SK-N-SH (cell line): ENCODE measurements around the gene MAP3K12. TPM values are rescaled to one million over a fixed set of nuclear protein-coding genes. Genes with fewer than 3 reads are reported as not detected.

Experiments used
- CTCF ChIA-PET: fragments of 300-600, 350-600 bp; formaldehyde crosslinking; extraction: SDS; loops from one replicate; lab custom pipeline; 2021; lab: Yijun Ruan, JAX
- POLR2A ChIA-PET: fragments of 350-600 bp; sonication (Branson Sonifier 250); formaldehyde crosslinking; extraction: SDS; loops from one replicate; lab custom pipeline; 2020; ENCODE audit warnings: antibody characterized with exemption, inconsistent platforms; lab: Yijun Ruan, JAX
- DNase-seq: peaks from one replicate; pipeline ENCODE4 v3.0.0; 2012
- H2AFZ ChIP-seq: fragments of 200-600 bp; sonication (generic); 2 replicates; pipeline ENCODE4 v1.8.1; 2016; ENCODE audit warnings: antibody characterized with exemption, mild to moderate bottlenecking, low read depth
- H3F3A ChIP-seq: fragments of 200-600 bp; sonication (generic); replicated peaks from 2 replicates; pipeline ENCODE3; 2016; ENCODE audit warnings: antibody characterized with exemption, mild to moderate bottlenecking; ENCODE audit not compliant: insufficient read depth
- H3K27ac ChIP-seq, 2 experiments: fragments of 200-500 bp in 1 of 2; fragments of 200-600 bp in 1 of 2; sonication (Bioruptor generic) in 1 of 2; sonication (generic), shearing (Covaris generic) in 1 of 2; 2 replicates each; pipeline versions ENCODE4 v1.5.1 to v1.6.1; 2014 to 2016; ENCODE audit warnings: low read depth in 2 of 2, inconsistent platforms in 1 of 2, low read length in 1 of 2, mild to moderate bottlenecking in 1 of 2, mixed read lengths in 1 of 2
- H3K27me3 ChIP-seq: fragments of 200-600 bp; sonication (generic), shearing (Covaris generic); 2 replicates; pipeline ENCODE4 v1.6.1; 2016; ENCODE audit warnings: mixed run types; ENCODE audit not compliant: insufficient read depth
- H3K36me3 ChIP-seq, 2 experiments: fragments of 200-500 bp in 1 of 2; fragments of 200-600 bp in 1 of 2; sonication (Bioruptor generic) in 1 of 2; sonication (generic) in 1 of 2; replicated peaks in 1 of 2; 2 replicates each; pipeline versions ENCODE3 to v1.5.1; 2014 to 2016; ENCODE audit warnings: low read length in 1 of 2, mild to moderate bottlenecking in 1 of 2; ENCODE audit not compliant: insufficient read depth in 2 of 2, control insufficient read depth in 1 of 2
- H3K4me1 ChIP-seq, 2 experiments: fragments of 200-500 bp in 1 of 2; fragments of 200-600 bp in 1 of 2; sonication (Bioruptor generic) in 1 of 2; sonication (generic), shearing (Covaris generic) in 1 of 2; 2 replicates each; pipeline versions ENCODE4 v1.5.1 to v1.6.1; 2014 to 2016; ENCODE audit warnings: low read depth in 1 of 2, low read length in 1 of 2, mixed run types in 1 of 2; ENCODE audit not compliant: insufficient read depth in 2 of 2, control insufficient read depth in 1 of 2
- H3K4me2 ChIP-seq: fragments of 200-600 bp; sonication (generic), shearing (Covaris generic); 2 replicates; pipeline ENCODE4 v1.6.1; 2017; ENCODE audit warnings: mixed run types
- H3K4me3 ChIP-seq, 2 experiments: fragments of 200-500 bp in 1 of 2; fragments of 200-600 bp in 1 of 2; sonication (Bioruptor generic) in 1 of 2; sonication (generic), shearing (Covaris generic) in 1 of 2; 2 replicates each; pipeline versions ENCODE4 v1.5.1 to v1.8.1; 2014 to 2016; ENCODE audit warnings: low read depth in 2 of 2, inconsistent platforms in 1 of 2, low read length in 1 of 2, mild to moderate bottlenecking in 1 of 2, mixed read lengths in 1 of 2, moderate library complexity in 1 of 2
- H3K79me2 ChIP-seq: fragments of 200-600 bp; sonication (generic); 2 replicates; pipeline ENCODE4 v1.8.1; 2017; ENCODE audit warnings: mild to moderate bottlenecking; ENCODE audit not compliant: insufficient read depth
- H3K9ac ChIP-seq: fragments of 200-600 bp; sonication (generic); 2 replicates; pipeline ENCODE4 v1.6.1; 2017; ENCODE audit warnings: mixed run types
- H3K9me2 ChIP-seq: fragments of 200-600 bp; sonication (generic); 2 replicates; pipeline ENCODE4 v1.6.1; 2017; ENCODE audit warnings: mixed run types
- H3K9me3 ChIP-seq: fragments of 200-600 bp; sonication (generic); 2 replicates; pipeline ENCODE4 v1.6.1; 2017; ENCODE audit warnings: mixed run types, mild to moderate bottlenecking, moderate library complexity
- H4K20me1 ChIP-seq: fragments of 200-600 bp; sonication (generic); 2 replicates; pipeline ENCODE4 v1.6.1; 2017; ENCODE audit warnings: mild to moderate bottlenecking, mixed run types; ENCODE audit not compliant: insufficient read depth
- CHD2 ChIP-seq: fragments of 150-350 bp; IDR thresholded peaks from 2 replicates; pipeline ENCODE4 v1.6.1; 2018; ENCODE audit warnings: low read length; ENCODE audit not compliant: partially characterized antibody
- ELF1 ChIP-seq: IDR thresholded peaks from 2 replicates; pipeline ENCODE4 v1.4.0; 2012
- EP300 ChIP-seq, 2 experiments: IDR thresholded peaks; 2 replicates each; pipeline versions ENCODE4 v1.4.0 to v1.6.1; 2012; ENCODE audit warnings: borderline replicate concordance in 1 of 2, low read depth in 1 of 2, low read length in 1 of 2
- EZH2phosphoT487 ChIP-seq: fragments of 200-600 bp; sonication (generic); IDR thresholded peaks from 2 replicates; pipeline ENCODE4 v1.6.1; 2017; ENCODE audit warnings: low read depth, mixed run types, mild to moderate bottlenecking, antibody characterized with exemption, moderate library complexity, borderline replicate concordance
- FOSL2 ChIP-seq: IDR thresholded peaks from 2 replicates; pipeline ENCODE4 v1.4.0; 2012; ENCODE audit warnings: low read depth, mild to moderate bottlenecking, moderate library complexity, borderline replicate concordance
- FOXJ3 ChIP-seq: sonication (generic); formaldehyde crosslinking; IDR thresholded peaks from 2 replicates; pipeline ENCODE4 v1.5.1; 2020; ENCODE audit warnings: mild to moderate bottlenecking, missing genetic modification reagents
- FOXM1 ChIP-seq: IDR thresholded peaks from 2 replicates; pipeline ENCODE4 v1.4.0; 2012; ENCODE audit warnings: low read depth, mild to moderate bottlenecking
- GABPA ChIP-seq: IDR thresholded peaks from 2 replicates; pipeline ENCODE4 v1.4.0; 2012; ENCODE audit warnings: low read depth, mild to moderate bottlenecking
- JUND ChIP-seq: IDR thresholded peaks from 2 replicates; pipeline ENCODE4 v1.4.0; 2012
- MEF2A ChIP-seq: IDR thresholded peaks from 2 replicates; pipeline ENCODE4 v1.4.0; 2012; ENCODE audit warnings: low read depth, borderline replicate concordance
- NFIC ChIP-seq: IDR thresholded peaks from 2 replicates; pipeline ENCODE4 v1.4.0; 2012; ENCODE audit warnings: borderline replicate concordance
- POLR2AphosphoS5 ChIP-seq: IDR thresholded peaks from 2 replicates; pipeline ENCODE4 v1.6.1; 2012; ENCODE audit warnings: low read depth, low read length
- SIN3A ChIP-seq: IDR thresholded peaks from 2 replicates; pipeline ENCODE4 v1.6.1; 2012; ENCODE audit warnings: low read depth, mild to moderate bottlenecking, low read length, moderate library complexity, borderline replicate concordance
- SMC3 ChIP-seq: IDR thresholded peaks from 2 replicates; pipeline ENCODE4 v1.6.1; 2012; ENCODE audit warnings: low read depth, low read length, improper control_type of control experiment
- TAF1 ChIP-seq: IDR thresholded peaks from 2 replicates; pipeline ENCODE4 v1.6.1; 2012; ENCODE audit warnings: low read depth, mild to moderate bottlenecking, low read length, moderate library complexity, borderline replicate concordance
- TCF12 ChIP-seq: IDR thresholded peaks from 2 replicates; pipeline ENCODE4 v1.4.0; 2012
- WGBS: methylation state at CpG from one replicate; pipeline ENCODE4 v1.1.6; 2017; ENCODE audit warnings: low lambda C conversion rate; 5-methylcytosine and 5-hydroxymethylcytosine counted together
- polyA plus RNA-seq, 3 experiments: library from polyadenylated mRNA; depleted of rRNA; stranded (reverse); fragments of >200 nt; gene quantifications; 2 replicates each; pipeline ENCODE4 v1.2.3, GENCODE V29; 2012
- TF ChIP-seq, protein P1 (sequence below): IDR thresholded peaks from 2 replicates; pipeline ENCODE4; 2012
- TF ChIP-seq, protein P2 (sequence below): IDR thresholded peaks from 2 replicates; pipeline ENCODE4 v1.4.0; 2012; ENCODE audit warnings: low read depth, borderline replicate concordance

MAP3K12 gene
- polyA plus RNA-seq, 1 of the 3 experiments (the other 2 are of a cell fraction), result 57.6 TPM

DNA sequence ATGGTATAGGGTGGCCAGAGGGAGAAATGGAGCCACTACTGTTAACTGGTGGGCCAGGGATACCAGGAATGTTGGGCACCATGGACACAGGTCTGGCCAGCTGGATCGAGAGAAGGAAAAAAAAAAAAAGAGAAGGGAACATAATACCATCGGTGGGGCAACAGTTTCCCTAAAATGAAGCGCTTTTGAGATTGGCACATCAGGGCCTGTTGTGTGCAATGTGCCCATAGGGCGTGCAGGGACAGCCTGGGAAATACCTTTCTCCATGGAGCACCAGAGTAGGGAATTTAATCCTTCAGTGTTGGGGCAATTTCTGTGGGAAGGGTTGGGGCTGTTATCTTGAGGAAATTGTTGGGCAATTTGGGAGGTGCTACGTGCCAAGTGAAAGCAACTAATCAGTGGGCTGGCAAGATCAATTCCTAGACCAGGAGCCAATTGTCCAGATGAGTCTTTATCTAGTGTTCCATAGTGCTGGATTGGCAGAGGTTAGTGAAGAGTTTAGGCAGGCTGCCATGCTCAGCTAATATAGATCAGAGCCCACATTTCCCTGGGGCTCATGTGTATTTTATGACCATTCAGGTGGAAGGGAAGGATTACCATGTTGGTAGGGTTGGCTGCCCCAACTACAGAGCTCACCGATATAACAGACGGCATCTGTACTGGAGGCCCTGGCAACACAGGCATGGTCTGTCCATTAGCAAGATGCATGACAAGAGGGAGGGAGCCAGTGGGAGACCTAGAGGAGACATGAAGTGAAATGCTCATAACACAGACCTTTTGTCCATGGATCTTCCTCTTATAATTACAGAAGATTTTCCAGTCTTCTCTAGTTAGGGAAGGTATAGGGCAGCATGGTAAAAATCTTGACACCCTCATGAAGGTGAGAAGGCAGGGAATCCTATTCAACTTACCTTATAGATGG, 33.5 kb upstream of the MAP3K12 start:
- no peak overlapping the region for H3K27ac ChIP-seq
- H3K9ac ChIP-seq, result no peak overlapping the region
- CTCF ChIA-PET, result interaction anchor here (0.7 to 2.8 kb wide), 8 partner anchors 11 to 214 kb away, joined by 3 to 21 read pairs (median 5); partner anchors contain the start of gene ATP5MC2
- H3K27me3 ChIP-seq, result no peaks in the 10 kb centered on the region
- POLR2A ChIA-PET, result no interaction called here
- no peaks in the 10 kb centered on the region for H3K9me3 ChIP-seq
- H3K4me1 ChIP-seq, result no peaks in the 10 kb centered on the region
- WGBS, result 96% methylated on average over 7 of the region's 7 CpGs
- H3F3A ChIP-seq, result peaks cover 3% of the 10 kb centered on the region
- no peak overlapping the region for H3K4me3 ChIP-seq
- no peak for DNase-seq
- TF ChIP-seq FOXJ3 (CRISPR knock-in tag), result no peak
- no peak for TF ChIP-seq POLR2AphosphoS5
- no peak for TF ChIP-seq ELF1
- no peak for TF ChIP-seq EP300 (IDR thresholded peaks at IDR 0.05; ENCODE audit: borderline replicate concordance in 1 of 2, low read depth in 1 of 2, low read length in 1 of 2)
- no peak for TF ChIP-seq EZH2phosphoT487
- TF ChIP-seq, protein P1, sequence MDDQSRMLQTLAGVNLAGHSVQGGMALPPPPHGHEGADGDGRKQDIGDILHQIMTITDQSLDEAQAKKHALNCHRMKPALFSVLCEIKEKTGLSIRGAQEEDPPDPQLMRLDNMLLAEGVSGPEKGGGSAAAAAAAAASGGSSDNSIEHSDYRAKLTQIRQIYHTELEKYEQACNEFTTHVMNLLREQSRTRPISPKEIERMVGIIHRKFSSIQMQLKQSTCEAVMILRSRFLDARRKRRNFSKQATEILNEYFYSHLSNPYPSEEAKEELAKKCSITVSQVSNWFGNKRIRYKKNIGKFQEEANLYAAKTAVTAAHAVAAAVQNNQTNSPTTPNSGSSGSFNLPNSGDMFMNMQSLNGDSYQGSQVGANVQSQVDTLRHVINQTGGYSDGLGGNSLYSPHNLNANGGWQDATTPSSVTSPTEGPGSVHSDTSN, result no peak
- TF ChIP-seq JUND, result no peak
- peaks cover 41 to 63% of the 10 kb centered on the region in 2 experiments for H3K36me3 ChIP-seq
- H4K20me1 ChIP-seq, result no peaks in the 10 kb centered on the region
- H3K79me2 ChIP-seq, result no peaks in the 10 kb centered on the region; the same call in 1 of the 2 replicates
- H3K4me2 ChIP-seq, result no peak overlapping the region
- H2AFZ ChIP-seq, result no peak overlapping the region
- no peaks in the 10 kb centered on the region for H3K9me2 ChIP-seq

DNA sequence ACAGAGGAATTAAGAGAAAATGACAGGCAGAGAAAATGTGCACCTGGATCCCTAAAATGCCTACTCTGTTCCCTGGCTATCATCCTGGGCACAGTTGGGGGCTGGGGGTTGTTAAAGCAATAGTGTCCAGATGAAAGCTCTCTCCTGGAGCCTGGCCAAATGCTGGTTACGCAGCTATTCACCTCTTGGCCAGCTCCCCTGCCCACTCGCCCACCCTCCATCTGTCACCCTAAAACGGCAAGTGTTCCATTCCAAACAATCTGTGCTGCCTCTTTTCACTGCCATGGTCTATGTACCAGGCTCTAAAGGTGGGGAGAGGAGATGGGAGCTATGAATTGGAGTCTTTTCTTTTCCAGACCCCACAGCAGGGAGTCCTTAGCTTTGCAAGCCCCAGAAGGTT, 32.8 kb upstream of the MAP3K12 start:
- Histone ChIP-seq H2AFZ (no peak overlapping the region), H3K36me3 (peaks cover 41 to 61% of the 10 kb centered on the region in 2 experiments), H3K4me1 (no peaks in the 10 kb centered on the region), H3K4me2 (no peak overlapping the region), H4K20me1 (no peaks in the 10 kb centered on the region), H3K9me2 (no peaks in the 10 kb centered on the region), H3F3A (peaks cover 3% of the 10 kb centered on the region), H3K4me3 (no peak overlapping the region), H3K9me3 (no peaks in the 10 kb centered on the region), H3K79me2 (no peaks in the 10 kb centered on the region; the same call in 1 of the 2 replicates), H3K9ac (no peak overlapping the region), H3K27ac (no peak overlapping the region), H3K27me3 (no peaks in the 10 kb centered on the region)
- TF ChIP-seq FOXM1 (no peak), JUND (no peak), NFIC (no peak), SMC3 (no peak), TCF12 (no peak), EZH2phosphoT487 (no peak), FOXJ3 (CRISPR knock-in tag) (no peak), FOSL2 (no peak), GABPA (no peak), POLR2AphosphoS5 (no peak), SIN3A (no peak), MEF2A (no peak), TAF1 (no peak), CHD2 (no peak)
- TF ChIP-seq, protein P1, result no peak
- TF ChIP-seq, protein P2, sequence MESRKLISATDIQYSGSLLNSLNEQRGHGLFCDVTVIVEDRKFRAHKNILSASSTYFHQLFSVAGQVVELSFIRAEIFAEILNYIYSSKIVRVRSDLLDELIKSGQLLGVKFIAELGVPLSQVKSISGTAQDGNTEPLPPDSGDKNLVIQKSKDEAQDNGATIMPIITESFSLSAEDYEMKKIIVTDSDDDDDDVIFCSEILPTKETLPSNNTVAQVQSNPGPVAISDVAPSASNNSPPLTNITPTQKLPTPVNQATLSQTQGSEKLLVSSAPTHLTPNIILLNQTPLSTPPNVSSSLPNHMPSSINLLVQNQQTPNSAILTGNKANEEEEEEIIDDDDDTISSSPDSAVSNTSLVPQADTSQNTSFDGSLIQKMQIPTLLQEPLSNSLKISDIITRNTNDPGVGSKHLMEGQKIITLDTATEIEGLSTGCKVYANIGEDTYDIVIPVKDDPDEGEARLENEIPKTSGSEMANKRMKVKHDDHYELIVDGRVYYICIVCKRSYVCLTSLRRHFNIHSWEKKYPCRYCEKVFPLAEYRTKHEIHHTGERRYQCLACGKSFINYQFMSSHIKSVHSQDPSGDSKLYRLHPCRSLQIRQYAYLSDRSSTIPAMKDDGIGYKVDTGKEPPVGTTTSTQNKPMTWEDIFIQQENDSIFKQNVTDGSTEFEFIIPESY, result no peak
- POLR2A ChIA-PET, result no interaction called here
- 86% methylated on average over 3 of the region's 3 CpGs for WGBS
- CTCF ChIA-PET, result interaction anchor here (0.7 to 2.8 kb wide), 5 partner anchors 11 to 214 kb away, joined by 3 to 21 read pairs (median 5); partner anchors contain the start of gene ATP5MC2
- DNase-seq, result no peak
